Stimulated activated CD8-positive, alpha-beta memory T cell treated with anti-CD3 and anti-CD28 coated beads, Interleukin-2, amount 100 ng/mL, for 1 hour (primary cell): ENCODE results near the gene SPART.
"Not testable (repeated sequence)": the region's sequence is repeated elsewhere in the genome, so short reads cannot be mapped to it uniquely, and the experiment has no call there.

Experiments
- DNase-seq, 2 donors: peaks; one replicate each; pipeline ENCODE4 v3.0.0-alpha.2; 2020; ENCODE audit warnings: low read depth in 2 of 2

SPART gene

DNA sequence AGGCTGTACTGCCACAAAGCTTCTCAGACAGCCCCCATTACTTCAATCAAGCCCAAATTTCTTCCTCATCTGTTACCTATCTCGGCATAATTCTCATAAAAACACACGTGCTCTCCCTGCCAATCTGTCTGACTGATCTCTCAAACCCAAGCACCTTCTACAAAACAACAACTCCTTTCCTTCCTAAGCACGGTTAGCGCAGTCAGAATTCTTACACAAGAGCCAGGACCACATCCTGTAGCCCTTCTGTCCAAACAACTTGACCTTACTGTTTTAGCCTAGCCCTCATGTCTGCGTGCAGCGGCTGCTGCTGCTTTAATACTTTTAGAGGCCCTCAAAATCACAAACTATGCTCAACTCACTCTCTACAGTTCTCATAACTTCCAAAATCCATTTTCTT, 26.4 kb downstream of the SPART start:
- DNase-seq, result not testable (repeated sequence)

DNA sequence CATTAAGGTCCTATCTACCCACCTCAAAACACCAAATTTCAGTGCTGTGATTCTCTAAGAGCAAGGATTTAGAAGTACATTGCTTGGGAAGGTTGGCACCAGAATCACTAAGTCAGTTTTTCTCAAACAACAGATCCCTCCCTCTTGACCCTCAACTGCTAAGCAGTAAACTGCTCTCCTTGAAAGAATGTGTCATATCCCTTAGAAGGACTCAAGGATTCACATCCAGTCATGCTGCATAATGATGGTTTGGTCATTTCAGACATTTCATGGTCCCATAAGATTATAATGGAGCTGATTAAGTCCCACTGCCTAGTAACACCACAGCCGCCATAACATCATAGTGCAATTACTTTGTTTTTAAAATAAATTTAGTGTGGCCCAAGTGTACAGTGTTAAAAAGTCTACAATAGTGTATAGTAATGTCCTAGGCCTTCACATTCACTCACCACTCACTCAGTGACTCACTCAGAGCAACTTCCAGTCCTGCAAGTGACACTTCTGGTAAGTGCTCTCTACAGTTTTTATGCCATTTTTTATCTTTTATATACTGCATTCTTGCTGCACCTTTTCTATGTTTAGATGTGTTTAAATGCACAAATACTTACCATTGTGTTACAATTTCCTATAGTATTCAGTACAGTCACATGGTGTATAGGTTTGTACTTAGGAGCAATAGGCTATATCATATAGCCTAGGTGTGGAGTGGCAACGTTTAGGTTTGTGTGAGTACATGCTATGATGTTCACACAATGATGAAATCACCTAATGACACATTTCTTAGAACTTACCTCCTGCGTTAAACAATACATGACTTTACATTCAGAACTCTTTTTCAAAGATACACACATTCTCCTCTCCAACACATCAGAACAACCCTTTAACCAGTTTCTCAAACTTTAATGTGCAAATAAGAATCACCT, 32.9 kb downstream of the SPART start:
- no peak for DNase-seq

DNA sequence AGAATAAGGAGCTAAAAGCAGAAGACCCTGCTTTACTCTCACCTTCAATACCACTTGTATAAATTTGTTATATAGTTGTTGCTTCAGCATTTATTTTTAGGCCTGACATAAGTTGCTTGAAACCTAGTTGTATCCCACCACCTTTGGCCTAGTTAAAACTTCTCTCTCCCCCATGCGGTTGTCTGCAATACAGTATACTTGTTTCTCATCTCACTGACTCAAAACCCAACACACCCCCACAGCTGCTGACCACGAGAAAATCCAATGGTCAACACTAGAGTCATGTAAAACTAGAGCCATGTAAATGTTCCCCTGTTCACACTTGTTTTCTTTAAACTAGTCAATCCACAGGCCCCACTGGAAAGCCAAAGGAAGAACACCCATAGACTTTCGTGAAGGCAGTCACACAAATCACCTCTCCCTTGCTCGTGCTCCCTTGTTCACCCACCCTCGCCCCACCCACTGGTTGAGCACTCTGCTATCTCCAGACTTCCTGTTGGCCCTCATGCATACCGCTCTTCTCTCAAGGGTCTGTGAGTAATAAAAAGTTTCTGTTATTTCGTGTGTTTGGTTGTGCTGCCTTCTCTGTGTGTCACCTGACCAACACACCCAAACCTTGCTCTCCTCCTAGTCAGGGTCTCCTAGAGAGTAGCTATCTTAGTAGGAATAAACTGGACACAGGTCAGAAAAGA, 35.6 kb downstream of the SPART start:
- DNase-seq, result no peak

DNA sequence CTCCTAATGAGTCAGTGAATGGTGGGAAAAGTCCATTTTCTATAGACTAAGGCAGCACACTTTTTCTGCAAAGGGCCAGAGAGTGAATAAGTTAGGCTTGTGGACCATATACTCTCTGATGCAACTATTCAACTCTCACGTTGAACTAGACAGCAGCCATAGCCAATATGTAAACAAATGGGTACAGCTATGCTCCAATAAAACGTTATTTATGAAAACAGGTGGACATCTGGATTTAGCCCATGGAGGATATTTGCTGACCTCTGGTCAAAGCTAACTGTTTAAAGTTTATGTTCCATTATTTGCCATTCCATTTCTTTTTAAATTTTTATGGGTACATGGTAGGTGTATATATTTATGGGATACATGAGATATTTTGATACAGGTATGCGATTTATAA, 43.9 kb downstream of the SPART start:
- DNase-seq, result no peak

DNA sequence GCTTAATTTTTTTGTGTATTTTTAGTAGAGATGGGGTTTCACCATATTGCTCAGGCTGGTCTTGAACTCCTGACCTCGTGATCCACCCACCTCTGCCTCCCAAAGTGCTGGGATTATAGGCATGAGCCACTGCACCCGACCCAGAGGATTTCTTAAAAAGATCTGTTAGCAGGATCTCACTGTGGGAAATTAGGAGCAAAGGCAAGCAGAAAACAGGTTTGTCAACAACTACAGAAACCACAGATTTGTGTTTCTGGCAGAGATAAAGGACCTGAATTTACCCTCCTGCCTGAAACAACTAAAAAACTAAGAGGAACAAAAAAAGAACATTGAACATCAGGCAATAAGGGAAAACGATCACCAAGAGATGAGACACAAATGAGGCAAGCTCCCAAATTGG, 46.7 kb downstream of the SPART start:
- DNase-seq, result not testable (repeated sequence)

DNA sequence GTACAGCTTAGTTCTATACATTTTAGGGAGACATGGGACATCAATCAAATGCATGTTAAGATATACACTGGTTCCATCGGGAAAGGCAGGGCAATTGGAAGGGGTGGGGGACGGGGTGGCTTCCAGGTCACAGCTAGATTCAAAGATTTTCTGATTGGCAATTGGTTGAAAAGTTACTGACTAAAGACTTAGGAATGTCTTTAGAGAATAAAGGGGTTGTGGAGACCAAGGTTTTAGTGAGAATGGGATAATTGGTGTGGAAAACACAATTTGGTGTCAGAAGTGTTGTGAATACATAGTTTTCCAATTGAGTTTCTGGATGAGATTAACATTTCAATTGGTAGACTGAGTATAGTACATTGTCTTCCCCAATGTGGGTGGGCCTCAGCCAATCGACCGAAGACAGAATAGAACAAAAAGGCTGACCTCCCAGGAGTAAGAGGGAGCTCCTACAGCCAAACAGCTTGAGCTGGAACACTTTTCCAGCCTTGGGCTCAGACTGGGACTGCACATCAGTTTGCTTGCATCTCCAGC, 47.6 kb downstream of the SPART start:
- DNase-seq, result no peak

DNA sequence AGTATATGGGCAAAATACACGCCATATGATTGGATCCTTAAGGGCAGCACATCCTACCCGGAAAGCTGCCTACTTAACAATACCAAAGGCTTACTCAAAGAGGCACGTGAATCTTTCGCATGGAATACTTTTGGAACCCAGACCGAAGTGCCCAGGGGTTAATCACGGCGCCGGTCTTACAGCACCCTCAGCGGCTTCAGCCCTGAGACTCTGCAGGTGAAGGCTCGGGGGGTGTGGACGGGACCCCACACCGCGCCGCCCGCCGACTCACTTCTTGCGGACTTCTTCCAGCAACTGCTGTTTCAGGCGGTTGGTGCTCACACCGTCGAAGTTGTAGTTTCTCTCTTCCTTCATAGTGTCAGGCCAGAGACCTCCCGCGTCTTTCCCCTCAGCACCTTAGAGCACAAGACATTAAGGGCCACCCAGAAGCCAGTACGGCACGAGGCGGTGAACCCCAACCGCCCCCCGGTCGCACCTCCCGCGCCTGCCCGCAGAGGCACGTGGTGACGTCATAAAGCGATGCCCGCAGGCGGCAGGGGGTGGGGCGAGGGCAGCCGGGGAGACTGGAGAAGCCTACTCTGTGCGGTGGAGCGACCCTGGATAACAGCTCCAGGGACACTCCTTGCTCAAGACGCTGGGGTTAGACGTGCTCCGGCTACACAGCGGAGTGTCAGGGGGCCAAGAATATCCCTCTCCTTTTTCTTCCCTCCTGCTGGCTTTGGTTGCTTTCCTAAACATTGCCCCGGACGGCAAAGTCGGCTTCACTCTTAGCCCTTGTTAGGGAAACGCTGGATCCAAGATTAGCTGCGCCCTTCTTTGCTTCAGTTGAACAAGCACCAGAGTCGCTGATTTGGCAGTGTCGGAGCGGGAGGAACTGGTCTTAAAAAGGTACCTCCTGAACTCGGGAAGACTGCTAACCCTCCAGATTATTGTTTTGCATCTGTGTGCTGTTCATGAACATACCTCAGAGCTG, 48.5 kb downstream of the SPART start, which contains the start of gene CCDC169:
Gene CCDC169, minus strand, starts transcription at position 449 of the 973 bp plus-strand sequence. Its CDS starts 95 bp downstream, at position 354.
- peak; percentile 14 to 19 for DNase-seq

DNA sequence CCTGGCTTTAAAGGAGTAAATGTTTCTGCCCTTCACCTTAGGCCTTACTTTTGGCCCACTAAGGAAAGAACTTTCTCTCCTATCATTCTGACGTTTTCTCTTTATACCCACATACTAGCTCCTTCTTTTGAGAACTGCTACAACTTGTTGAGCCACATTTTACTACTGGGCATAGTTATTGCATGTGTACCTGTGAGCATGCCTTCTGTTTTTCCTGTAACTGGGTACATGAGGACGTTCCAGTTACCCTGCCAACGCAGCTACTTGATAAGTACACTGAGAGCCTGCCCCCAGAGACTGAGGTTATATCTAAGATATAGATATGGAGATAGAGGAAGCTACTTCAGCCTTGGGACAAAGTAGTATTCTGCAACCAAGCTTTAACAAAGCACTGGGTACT, 52.1 kb downstream of the SPART start:
- DNase-seq, result no peak

DNA sequence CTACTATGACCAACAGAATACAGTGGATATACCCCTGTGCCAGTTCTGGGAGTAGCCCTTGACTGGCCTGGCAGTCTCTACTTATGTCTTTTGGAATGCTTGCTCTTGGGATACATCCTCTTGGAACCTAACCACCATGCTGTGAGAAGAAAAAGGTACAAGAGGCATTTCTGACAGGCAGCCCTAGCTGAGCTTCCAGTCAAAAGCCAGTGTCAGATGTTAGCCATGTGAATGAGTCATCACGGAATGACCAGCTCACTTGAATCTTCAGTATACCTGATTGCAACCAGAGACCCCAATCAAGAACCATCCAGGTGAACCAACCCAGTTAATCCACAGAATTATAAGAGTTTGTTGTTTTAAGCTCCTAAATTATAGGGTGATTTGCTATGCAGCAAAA, 52.7 kb downstream of the SPART start:
- DNase-seq, result no peak

DNA sequence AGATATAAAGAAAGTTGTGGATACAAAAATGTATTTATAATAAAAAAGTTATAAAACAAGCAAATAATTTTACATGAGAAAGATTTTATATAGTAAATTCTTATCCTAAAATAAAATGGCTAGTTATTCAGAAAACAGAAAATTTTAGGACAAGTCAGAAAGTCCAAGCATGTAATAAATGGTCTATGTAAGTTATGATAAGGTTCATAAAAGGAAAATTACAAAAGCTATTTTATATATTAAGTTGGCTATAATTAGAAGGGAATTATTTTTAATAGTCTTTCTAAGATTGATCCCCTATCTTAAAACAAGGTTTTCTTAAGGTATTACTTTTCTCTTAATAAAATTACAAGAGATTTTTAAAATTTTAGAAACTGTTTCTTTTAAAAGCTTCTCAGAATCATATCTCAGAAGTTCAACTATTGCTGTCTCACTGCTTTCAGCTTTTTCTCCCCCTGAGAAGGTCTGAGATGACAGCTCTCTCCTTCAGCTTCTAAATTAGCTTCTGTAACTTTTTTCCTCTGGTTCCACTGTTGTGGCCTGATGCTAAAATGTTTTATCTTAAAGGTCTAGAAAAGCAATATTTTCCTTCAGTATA, 57.3 kb downstream of the SPART start:
- no peak for DNase-seq

DNA sequence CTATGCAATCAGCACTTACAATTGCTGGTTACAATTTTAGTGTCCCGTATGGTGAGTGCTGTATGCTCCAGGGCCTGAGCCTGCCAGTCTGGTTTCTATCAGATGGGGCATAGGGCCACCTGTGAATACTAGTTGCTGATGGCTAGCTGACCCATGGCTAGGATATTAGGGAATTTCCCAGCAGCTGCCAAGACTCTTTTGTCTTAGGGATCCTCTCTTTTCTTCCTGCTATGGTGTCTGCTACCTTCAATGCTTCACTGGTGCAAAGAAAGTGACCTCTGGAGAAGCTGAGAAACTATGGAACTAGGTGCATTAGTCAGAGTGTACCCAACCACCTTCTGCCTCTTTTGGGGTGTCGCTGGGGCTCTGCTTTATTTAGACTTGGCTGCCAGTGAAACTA, 60.2 kb downstream of the SPART start:
- DNase-seq, result no peak

DNA sequence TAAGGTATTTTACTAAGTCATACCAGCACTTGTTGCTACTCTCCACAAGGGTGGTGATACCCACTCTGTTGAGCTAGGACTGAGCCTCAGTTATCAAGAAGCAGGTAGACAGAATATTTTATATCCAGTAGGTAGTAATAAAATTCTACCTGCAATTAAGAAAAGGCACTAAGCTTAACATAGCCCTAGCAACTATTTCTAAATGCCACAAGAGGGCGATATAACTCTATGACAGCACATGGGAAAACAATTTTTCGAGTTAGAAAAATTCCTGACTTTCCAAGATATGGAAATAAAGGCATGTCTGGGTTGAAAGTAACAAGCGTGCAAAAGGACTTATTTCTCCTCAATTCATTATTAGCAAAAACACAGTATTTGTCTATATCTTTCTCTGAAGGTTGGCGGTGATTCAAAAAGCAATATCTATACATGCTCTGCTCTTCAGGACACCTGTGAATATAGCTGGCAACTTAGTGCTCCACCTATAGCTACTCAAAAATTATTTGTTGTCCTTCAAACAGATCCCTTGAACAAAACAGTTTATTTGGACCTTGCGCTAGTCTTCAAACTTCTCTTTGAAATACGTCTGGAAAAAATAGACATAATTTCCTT, 63.3 kb downstream of the SPART start:
- no peak for DNase-seq

DNA sequence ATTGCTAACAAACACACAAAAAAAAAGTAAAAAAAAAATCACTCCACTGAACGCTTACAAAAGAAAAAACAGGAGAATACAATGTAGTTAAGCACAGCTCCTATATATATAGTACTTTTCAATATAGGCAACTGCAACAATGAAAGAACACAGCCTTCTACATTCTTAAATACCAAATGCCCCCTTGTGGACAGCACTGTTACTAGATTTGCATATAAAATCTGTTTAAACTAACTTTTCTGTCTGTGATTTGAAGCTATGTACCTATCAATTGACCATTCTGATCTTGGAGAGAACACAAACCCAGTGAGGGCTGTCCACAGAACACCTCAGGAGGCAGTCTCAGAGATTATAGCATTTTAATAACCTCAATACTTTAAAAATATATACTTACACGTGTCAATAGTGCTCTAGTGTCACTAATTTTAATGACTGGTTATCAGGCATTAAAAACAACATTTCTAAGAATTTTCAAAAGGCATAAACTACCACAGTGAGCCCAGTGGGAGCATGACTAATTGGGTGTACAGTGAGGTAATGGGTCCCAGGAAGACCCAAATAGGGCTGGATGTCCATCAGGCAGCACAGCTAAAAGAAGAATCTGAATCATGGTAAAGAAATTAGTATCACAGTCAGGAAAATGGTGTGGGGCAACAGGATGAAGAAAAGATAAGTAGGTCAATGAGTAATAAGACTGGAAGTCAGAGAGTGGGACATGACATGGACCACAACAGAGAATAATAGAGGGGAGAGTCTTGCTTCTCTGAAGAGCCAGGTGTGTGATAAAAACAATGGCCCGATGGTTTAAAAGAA, 70.8 kb downstream of the SPART start:
- no peak for DNase-seq

DNA sequence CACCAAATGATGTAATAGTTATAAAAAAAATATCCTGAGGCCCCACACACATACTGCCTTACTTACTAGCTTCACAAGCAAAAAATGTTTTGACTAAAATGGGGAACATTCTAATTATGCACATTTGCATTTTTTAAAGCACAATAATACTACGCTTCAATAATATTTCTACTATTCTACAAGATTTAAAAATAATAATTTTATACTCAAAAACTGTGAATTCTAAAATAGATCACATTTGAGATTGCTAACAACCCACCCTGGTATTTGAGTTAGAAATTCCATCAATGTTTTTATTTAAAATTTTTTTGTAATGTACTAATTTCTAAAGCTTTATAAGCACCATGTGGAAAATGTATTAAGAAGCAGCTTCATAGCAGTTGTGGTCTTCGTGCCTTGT, 72.8 kb downstream of the SPART start:
- DNase-seq, result no peak

DNA sequence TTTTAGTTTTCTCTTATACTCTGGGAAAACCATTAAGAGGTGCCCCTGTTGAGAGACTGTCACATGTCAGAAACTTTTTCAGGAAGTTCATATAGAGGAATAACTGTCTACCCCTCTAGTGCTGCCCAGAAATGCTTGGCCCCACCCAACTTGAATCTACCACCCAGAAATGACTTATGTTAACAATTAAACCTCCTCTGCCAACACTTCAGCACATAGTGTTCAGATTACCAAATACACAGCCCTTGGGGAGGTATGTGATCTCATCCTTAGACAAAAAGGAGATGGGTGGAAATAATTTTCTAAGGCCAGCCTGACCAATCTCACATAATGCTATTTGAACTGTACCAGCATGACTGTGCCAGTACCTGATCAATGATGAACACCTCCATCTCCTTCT, 84.2 kb downstream of the SPART start:
- no peak for DNase-seq

DNA sequence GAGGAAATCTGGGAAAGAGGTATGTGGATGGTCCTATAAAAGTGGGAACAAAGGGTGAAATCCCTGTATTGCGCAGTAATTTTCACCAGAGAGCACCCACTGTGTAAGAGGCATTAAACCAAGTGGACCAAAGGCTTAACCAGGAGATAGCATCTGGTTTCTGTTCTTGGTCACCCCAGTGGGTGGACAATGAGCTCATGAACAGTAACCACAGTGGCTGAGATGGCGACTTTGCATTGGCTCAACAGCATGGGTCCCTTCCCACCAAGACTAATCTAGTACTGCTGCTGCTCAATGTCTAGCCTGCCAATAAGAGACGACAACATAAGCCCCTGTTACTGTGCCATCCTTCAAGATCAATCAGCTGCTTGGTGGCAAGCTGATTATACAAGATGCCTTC, 85.2 kb downstream of the SPART start:
- no peak for DNase-seq

DNA sequence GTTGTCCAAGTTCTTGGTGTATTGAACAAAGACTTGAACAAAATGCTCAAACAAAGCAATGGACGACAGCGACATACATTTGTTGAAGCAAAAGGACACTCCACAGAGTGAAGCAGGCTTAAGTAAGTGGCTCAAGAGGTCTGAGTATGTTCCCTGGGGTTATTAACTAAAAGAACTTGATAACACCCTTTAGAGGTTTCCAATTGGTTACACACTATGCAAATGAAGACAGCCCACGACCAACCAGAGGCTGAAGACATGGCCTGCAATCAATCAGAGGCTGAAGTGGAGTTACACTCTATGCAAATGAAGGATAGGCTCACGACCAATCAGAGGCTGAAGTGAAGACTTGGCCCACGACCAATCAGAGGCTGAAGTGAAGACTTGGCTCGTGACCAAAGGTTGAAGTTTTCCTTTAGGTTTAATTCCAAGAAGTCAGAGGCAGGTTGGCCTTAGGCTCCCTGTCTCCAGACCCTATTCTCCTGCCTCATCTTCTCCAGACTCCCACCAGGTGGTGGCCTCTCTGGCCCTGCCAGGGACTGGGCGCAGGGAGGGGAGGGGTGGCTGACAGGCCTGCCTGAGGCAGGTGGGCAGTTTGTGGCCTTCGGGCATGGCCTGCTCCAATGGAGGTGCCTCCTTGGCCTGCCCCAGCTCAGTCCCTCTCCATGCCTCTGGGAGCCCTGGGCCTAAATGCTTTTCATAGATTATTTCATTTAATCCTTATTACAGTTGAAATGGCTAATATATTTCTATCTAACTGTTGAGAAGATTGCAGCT, 86.6 kb downstream of the SPART start:
- DNase-seq, result no peak

DNA sequence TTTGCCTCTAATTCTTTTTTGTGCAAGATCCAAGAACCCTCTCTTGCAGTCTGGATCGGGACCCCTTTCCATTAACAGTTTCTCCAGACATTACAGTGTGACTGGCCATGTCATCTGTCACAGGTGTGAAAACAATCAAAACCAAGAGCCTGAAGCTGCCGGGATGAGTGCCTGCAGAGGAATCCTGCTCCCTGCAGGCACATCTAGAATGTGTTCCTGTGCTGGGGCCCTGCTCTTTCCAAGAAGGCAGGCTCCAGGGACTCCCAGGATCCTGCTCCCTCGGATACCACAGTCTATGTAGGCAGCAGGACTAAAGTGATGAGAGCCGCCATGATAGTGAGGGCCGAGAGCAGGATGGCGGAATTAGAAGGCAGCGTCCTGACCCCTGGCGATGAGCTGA, 87.4 kb downstream of the SPART start:
- DNase-seq, result no peak
